ENCODE data around the gene SGCA.

Gene SGCA

DNA sequence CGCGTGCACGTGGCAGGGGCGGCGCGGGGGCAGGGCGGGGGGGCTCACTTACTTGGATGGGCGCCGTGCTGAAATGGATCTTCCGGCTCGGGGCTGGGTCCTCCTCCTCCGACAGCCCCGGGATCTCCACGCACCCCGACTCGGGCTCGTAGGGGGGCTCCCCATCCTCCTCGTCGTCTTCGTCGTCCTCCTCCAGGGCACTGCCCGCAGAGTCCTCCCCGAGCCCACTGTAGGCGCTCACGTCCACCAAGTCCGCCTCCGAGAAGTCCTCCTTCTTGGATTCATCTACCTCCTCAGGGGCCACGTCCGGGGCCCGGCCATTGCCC lies 16.8 kb upstream of the SGCA start:
- Histone ChIP-seq H3K79me2 (ENCODE audit: insufficient read depth, low read depth) (peaks cover 47% of the 10 kb centered on the region), H3K9ac (peak overlapping the region; percentile 79), H3K27ac (peak overlapping the region; percentile 52), H3K27me3 (ENCODE audit: insufficient read depth, low read depth) (no peaks in the 10 kb centered on the region), H3K36me3 (ENCODE audit: insufficient read depth) (no peaks in the 10 kb centered on the region), H3K4me3 (IDR thresholded peaks at IDR 0.05; ENCODE audit: insufficient read depth, low read depth, low read length) (no peak overlapping the region), H3K4me2 (peak overlapping the region; percentile 75), H4K20me1 (ENCODE audit: insufficient read depth) (no peaks in the 10 kb centered on the region), H3K4me1 (ENCODE audit: low read depth, poor library complexity, severe bottlenecking) (peaks cover 41% of the 10 kb centered on the region), H2AFZ (ENCODE audit: low read depth) (peak overlapping the region; percentile 33; the same call in 1 of the 2 replicates)
- TF ChIP-seq, protein P1, sequence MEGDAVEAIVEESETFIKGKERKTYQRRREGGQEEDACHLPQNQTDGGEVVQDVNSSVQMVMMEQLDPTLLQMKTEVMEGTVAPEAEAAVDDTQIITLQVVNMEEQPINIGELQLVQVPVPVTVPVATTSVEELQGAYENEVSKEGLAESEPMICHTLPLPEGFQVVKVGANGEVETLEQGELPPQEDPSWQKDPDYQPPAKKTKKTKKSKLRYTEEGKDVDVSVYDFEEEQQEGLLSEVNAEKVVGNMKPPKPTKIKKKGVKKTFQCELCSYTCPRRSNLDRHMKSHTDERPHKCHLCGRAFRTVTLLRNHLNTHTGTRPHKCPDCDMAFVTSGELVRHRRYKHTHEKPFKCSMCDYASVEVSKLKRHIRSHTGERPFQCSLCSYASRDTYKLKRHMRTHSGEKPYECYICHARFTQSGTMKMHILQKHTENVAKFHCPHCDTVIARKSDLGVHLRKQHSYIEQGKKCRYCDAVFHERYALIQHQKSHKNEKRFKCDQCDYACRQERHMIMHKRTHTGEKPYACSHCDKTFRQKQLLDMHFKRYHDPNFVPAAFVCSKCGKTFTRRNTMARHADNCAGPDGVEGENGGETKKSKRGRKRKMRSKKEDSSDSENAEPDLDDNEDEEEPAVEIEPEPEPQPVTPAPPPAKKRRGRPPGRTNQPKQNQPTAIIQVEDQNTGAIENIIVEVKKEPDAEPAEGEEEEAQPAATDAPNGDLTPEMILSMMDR (conservative IDR thresholded peaks at IDR 0.05; ENCODE audit: low read depth, low read length), result no peak

DNA sequence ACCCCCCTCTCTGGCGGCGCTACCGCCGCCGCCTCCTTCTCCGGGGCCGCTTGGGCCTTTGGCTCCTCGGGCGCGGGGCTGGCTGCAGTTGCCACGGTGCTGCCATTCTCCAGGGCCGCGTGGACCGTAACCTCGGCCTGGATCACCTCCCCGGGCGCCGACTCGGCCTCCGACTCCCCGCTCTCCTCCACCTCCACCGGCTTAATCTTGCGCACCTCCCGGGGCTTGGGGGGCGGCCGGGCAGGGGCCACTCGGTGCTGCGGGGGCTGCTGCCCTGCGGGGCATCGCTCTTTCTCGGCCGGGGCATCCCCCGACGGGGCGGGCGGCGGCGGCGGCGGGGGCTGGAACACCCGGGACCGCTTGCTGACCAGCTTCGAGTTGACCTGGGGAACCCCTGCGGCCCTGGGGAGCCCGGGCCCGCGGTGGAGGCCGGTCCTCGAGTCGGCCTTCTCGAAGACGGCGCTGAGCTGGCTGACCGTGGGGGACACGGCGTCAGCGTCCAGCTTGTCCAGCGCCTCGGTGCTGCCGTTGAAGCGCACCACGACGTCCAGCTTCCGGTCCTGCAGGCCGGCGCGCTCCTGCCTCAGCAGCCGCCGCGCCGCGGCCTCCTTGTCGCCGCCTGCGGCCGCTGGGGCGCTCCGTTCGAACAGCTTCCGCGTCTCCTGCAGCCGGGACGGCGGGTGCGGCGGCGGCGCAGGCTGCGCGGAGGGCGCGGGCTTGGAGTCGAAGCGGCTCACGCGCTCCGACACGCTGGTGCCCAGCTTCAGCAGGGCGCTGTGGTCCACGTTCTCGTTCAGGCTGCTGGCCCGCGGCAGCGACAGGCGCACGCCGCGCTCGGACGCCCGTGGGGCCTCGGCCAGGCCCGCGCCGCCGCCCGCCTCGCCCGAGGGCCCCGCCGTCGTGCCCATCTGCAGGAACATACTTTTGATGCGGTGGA lies 16.1 kb upstream of the SGCA start:
- Histone ChIP-seq H2AFZ (ENCODE audit: low read depth) (peak overlapping the region; percentile 33; the same call in 1 of the 2 replicates), H3K4me1 (ENCODE audit: low read depth, poor library complexity, severe bottlenecking) (peaks cover 47% of the 10 kb centered on the region), H3K4me2 (peak overlapping the region; percentile 79), H3K9ac (peak overlapping the region; percentile 79), H3K27ac (peak overlapping the region; percentile 53), H3K4me3 (IDR thresholded peaks at IDR 0.05; ENCODE audit: insufficient read depth, low read depth, low read length) (no peak overlapping the region), H4K20me1 (ENCODE audit: insufficient read depth) (no peaks in the 10 kb centered on the region), H3K27me3 (ENCODE audit: insufficient read depth, low read depth) (no peaks in the 10 kb centered on the region), H3K36me3 (ENCODE audit: insufficient read depth) (no peaks in the 10 kb centered on the region), H3K79me2 (ENCODE audit: insufficient read depth, low read depth) (peaks cover 47% of the 10 kb centered on the region)
- TF ChIP-seq, protein P1 (conservative IDR thresholded peaks at IDR 0.05; ENCODE audit: low read depth, low read length), result no peak

DNA sequence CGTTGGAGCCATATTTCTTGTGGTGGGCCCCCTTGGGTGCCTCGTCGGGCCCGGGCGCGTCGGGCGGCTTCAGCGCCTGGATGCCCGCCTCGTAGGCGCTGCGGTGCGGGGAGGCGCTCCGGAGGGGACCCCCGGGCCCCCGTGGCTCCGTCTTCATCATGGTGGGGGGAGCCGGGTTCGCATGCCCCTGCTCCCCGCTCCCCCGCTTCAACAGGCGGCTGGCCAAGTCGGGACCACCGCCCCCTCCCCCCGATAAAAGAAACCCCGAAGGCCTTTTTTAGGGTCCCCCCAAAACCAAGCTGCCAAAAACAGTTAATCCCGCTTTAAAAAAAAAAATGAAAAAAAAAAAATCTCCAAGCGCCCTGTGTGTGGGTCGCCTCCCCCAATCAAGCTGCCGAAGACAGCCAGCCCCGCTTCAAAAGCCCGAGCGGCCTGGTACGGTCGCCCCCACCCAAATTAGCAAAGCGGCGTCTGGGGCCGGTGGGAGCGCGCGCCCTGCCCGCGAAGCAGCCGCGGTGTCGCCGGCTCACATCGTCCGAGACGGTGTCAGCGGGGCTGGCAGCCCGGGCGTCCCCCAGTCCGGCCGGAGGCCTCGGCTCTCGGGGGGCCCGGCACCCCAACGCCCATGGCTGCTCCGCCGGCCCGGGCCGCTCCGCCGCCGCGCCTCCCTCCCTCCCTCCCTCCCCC lies 15.3 kb upstream of the SGCA start, which contains the start of gene PPP1R9B:
Gene PPP1R9B (minus strand): TSS at position 324 of the 687 bp plus-strand sequence. CDS start 164 bp downstream, at position 160.
- H3K4me1 ChIP-seq (ENCODE audit: low read depth, poor library complexity, severe bottlenecking), result peaks cover 55% of the 10 kb centered on the region
- peak within 1 kb of the TSS; percentile 79 for H3K9ac ChIP-seq
- H3K4me3 ChIP-seq (IDR thresholded peaks at IDR 0.05; ENCODE audit: insufficient read depth, low read depth, low read length), result no peak within 1 kb of the TSS
- no peaks in the 10 kb centered on the region for H3K36me3 ChIP-seq (ENCODE audit: insufficient read depth)
- no peaks in the 10 kb centered on the region for H3K27me3 ChIP-seq (ENCODE audit: insufficient read depth, low read depth)
- H3K4me2 ChIP-seq, result peak within 1 kb of the TSS; percentile 100
- no peaks in the 10 kb centered on the region for H4K20me1 ChIP-seq (ENCODE audit: insufficient read depth)
- H3K79me2 ChIP-seq (ENCODE audit: insufficient read depth, low read depth), result peaks cover 47% of the 10 kb centered on the region
- H3K27ac ChIP-seq, result peak within 1 kb of the TSS; percentile 62
- H2AFZ ChIP-seq (ENCODE audit: low read depth), result peak within 1 kb of the TSS; percentile 77
- TF ChIP-seq, protein P1 (conservative IDR thresholded peaks at IDR 0.05; ENCODE audit: low read depth, low read length), result no peak

DNA sequence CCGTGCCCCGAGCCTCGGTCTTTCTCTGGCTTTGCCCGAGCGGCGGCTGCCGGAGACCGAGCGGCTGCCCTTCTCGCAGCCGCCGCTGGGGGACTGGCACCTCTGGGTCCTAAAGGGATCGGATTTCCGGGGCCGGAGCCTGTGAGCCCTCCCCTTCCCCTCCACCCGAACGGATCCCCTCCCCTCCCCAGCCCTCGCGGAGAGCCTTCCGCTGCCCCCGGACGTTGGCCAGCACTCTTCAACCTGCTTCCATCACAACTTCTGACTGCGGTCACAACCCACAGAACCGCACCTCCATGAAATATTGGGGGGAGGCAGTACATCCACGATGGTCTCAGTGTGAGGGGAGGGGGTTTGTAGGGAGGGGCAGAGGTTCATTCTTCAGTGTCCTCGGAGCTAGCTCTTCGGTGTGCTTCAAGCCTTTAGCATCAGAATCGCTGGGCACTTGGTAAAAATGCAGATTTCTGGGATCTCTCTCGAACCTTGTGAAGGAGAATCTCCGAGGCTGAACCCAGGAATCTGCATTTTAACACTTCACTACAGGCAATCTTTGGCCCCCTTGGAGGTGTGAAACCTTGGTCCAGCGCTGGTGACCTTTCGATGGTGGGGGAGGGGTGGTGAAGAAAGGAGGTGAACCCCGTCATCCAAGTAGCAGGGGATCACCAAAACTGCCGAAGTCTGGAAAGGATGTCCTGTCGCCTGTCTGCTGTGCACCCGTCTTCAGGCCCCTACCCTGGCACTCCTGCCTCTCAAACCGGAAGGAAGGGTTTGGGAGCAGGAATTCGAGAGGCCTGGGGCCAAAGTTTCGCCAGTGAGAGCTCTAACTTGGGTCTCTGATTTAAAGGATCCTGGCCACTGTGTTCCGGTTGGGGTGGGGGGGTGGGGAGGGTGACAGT lies 14.5 kb upstream of the SGCA start:
- Histone ChIP-seq H2AFZ (ENCODE audit: low read depth) (peak overlapping the region; percentile 77), H3K4me2 (peak overlapping the region; percentile 100), H3K27ac (peak overlapping the region; percentile 62), H3K27me3 (ENCODE audit: insufficient read depth, low read depth) (no peaks in the 10 kb centered on the region), H3K4me1 (ENCODE audit: low read depth, poor library complexity, severe bottlenecking) (peaks cover 63% of the 10 kb centered on the region), H3K36me3 (ENCODE audit: insufficient read depth) (no peaks in the 10 kb centered on the region), H3K9ac (peak overlapping the region; percentile 47), H3K79me2 (ENCODE audit: insufficient read depth, low read depth) (peaks cover 41% of the 10 kb centered on the region), H3K4me3 (IDR thresholded peaks at IDR 0.05; ENCODE audit: insufficient read depth, low read depth, low read length) (no peak overlapping the region), H4K20me1 (ENCODE audit: insufficient read depth) (no peaks in the 10 kb centered on the region)
- TF ChIP-seq, protein P1 (conservative IDR thresholded peaks at IDR 0.05; ENCODE audit: low read depth, low read length), result no peak

Measured in KMS-11 (cell line).